Bronchial epithelial cell (primary cell): ENCODE data around the gene GPR137. TPM values are rescaled to one million over a fixed set of nuclear protein-coding genes. Genes with fewer than 3 reads are reported as not detected.
"Not testable (repeated sequence)": the region's sequence is repeated elsewhere in the genome, so short reads cannot be mapped to it uniquely, and the experiment has no call there.

Experiments
- DNase-seq: peaks from one replicate; pipeline ENCODE4 v3.0.0-alpha.2; 2010; ENCODE audit warnings: low read depth
- FAIRE-seq: peaks from 2 replicates; lab custom pipeline; 2011; peaks lifted over from hg19 to GRCh38; lab: Jason Lieb, UNC
- H3K27me3 ChIP-seq: 2 replicates; pipeline ENCODE4 v1.5.1; 2011; ENCODE audit warnings: low read length; ENCODE audit not compliant: control insufficient read depth, insufficient read depth
- H3K36me3 ChIP-seq: 2 replicates; pipeline ENCODE4 v1.5.1; 2011; ENCODE audit warnings: low read length; ENCODE audit not compliant: control insufficient read depth, insufficient read depth
- H3K4me3 ChIP-seq: 2 replicates; pipeline ENCODE4 v1.5.1; 2011; ENCODE audit warnings: mild to moderate bottlenecking, low read depth, low read length, control low read depth
- total RNA-seq: library from RNA; depleted of rRNA; stranded (reverse); fragments of >200 nt; gene quantifications from 2 replicates; pipeline ENCODE4 v1.2.1, GENCODE V29; 2014
- TF ChIP-seq, protein P1 (sequence below): IDR thresholded peaks from 2 replicates; pipeline ENCODE4 v1.5.1; 2011; ENCODE audit warnings: mild to moderate bottlenecking, moderate library complexity, low read length, control low read depth, inconsistent platforms; ENCODE audit not compliant: insufficient read depth, severe bottlenecking

Gene GPR137
- total RNA-seq, 1 donor from 2014 or later, result 2.9 TPM

DNA sequence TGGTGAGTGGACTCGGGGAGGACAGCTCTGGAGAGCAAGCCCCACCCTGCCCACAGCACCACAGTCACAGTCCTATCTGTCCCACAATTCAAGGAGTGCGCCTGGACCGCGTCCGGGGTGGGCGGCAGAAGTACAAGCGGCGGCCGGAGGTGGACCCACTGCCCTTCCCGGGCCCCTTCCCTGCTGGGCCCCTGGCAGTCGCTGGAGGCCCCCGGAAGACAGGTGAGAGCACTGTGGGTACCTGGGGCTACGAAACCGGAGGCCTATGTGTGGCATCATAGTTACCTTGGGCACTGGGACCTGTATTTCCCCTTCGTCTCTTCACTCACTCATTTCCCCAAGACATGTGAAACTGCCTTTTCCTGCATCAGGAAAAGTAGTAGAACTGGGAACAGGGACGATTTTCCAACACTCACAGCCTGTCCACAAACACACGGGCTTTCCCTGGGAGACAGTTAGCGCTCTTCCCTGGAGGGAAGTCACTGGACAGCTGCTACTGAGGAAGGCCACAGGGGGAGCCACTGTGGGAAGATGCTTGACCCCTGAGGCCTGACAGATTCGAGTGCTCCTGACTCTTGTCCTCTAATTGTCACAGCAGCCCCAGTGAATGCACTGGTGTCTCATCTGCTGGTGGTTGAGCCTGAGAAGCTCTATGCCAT lies 28.6 kb downstream of the GPR137 start:
- H3K36me3 ChIP-seq, result peaks cover 10% of the 10 kb centered on the region
- no peak overlapping the region for H3K4me3 ChIP-seq
- DNase-seq, result no peak
- no peak for FAIRE-seq
- no peaks in the 10 kb centered on the region for H3K27me3 ChIP-seq
- TF ChIP-seq, protein P1, sequence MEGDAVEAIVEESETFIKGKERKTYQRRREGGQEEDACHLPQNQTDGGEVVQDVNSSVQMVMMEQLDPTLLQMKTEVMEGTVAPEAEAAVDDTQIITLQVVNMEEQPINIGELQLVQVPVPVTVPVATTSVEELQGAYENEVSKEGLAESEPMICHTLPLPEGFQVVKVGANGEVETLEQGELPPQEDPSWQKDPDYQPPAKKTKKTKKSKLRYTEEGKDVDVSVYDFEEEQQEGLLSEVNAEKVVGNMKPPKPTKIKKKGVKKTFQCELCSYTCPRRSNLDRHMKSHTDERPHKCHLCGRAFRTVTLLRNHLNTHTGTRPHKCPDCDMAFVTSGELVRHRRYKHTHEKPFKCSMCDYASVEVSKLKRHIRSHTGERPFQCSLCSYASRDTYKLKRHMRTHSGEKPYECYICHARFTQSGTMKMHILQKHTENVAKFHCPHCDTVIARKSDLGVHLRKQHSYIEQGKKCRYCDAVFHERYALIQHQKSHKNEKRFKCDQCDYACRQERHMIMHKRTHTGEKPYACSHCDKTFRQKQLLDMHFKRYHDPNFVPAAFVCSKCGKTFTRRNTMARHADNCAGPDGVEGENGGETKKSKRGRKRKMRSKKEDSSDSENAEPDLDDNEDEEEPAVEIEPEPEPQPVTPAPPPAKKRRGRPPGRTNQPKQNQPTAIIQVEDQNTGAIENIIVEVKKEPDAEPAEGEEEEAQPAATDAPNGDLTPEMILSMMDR, result peak; percentile 20

DNA sequence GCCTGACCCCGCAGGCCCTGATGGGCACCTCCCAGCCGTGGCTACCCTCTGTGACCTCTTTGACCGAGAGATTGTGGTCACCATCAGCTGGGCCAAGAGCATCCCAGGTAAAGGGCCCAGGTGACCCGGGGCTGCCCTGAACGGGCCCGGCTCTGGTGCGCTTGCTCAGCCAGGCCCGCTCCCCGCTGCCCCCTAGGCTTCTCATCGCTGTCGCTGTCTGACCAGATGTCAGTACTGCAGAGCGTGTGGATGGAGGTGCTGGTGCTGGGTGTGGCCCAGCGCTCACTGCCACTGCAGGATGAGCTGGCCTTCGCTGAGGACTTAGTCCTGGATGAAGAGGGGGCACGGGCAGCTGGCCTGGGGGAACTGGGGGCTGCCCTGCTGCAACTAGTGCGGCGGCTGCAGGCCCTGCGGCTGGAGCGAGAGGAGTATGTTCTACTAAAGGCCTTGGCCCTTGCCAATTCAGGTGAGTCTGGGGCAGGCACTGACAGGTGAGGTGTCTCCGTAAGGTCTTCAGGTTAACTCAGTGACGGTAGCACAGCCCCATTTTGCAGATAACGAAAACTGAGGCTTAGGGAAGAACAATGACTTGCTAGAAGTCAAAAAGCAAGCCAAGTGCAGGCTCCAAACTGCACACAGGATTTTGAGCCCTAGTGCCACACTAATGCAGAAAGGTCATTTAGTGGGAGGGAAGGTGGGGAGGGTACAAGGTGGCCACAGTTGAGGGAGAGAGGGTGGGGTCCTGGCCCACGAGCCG lies 29.3 kb downstream of the GPR137 start:
- TF ChIP-seq, protein P1, result no peak
- FAIRE-seq (no peak), DNase-seq (no peak)

DNA sequence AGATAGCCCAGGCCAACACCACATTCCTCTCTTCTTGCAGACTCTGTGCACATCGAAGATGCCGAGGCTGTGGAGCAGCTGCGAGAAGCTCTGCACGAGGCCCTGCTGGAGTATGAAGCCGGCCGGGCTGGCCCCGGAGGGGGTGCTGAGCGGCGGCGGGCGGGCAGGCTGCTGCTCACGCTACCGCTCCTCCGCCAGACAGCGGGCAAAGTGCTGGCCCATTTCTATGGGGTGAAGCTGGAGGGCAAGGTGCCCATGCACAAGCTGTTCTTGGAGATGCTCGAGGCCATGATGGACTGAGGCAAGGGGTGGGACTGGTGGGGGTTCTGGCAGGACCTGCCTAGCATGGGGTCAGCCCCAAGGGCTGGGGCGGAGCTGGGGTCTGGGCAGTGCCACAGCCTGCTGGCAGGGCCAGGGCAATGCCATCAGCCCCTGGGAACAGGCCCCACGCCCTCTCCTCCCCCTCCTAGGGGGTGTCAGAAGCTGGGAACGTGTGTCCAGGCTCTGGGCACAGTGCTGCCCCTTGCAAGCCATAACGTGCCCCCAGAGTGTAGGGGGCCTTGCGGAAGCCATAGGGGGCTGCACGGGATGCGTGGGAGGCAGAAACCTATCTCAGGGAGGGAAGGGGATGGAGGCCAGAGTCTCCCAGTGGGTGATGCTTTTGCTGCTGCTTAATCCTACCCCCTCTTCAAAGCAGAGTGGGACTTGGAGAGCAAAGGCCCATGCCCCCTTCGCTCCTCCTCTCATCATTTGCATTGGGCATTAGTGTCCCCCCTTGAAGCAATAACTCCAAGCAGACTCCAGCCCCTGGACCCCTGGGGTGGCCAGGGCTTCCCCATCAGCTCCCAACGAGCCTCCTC lies 30.2 kb downstream of the GPR137 start:
- DNase-seq, H3K4me3 ChIP-seq, FAIRE-seq, H3K27me3 ChIP-seq: not testable (repeated sequence)
- peaks cover 16% of the 10 kb centered on the region for H3K36me3 ChIP-seq

More for the DNA sequence above, 29.3 kb downstream of the GPR137 start:
- H3K36me3 ChIP-seq, result peaks cover 14% of the 10 kb centered on the region
- H3K4me3 ChIP-seq, result no peak overlapping the region
- no peaks in the 10 kb centered on the region for H3K27me3 ChIP-seq

DNA sequence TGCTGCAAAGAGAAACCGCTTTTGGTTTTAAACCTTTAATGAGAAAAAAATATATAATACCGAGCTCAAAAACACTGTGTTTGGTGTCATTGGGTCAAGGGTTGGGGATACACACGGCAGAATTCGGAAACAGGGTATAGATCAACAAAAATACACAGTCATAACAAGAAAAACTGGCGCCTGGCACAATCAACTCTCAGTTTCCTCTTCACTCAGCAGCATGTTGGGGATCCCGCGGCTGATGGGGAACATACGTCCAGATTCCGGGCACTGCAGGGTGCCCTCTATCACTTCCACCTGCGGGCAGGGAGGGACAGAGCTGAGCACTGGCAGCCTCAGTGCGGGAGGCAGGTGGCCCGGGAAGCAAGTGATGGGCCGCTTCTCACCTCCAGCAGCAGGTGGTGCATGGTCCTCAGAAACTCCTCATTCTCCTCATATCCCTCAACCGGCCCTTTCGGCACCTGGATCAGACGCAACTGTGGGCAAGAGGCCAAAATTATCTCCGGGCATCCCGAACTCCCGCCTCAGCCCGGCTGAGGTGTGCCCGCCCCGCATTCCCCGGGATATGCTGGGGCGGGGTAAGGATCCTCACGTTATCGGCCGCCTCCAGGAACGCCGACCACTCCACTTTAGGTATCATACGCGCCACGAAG lies 31.1 kb downstream of the GPR137 start:
- Histone ChIP-seq H3K4me3 (peak overlapping the region; percentile 76), H3K27me3 (no peaks in the 10 kb centered on the region), H3K36me3 (peaks cover 19% of the 10 kb centered on the region)
- FAIRE-seq, result no peak
- peak; percentile 58 for DNase-seq
- TF ChIP-seq, protein P1, result peak; percentile 60

DNA sequence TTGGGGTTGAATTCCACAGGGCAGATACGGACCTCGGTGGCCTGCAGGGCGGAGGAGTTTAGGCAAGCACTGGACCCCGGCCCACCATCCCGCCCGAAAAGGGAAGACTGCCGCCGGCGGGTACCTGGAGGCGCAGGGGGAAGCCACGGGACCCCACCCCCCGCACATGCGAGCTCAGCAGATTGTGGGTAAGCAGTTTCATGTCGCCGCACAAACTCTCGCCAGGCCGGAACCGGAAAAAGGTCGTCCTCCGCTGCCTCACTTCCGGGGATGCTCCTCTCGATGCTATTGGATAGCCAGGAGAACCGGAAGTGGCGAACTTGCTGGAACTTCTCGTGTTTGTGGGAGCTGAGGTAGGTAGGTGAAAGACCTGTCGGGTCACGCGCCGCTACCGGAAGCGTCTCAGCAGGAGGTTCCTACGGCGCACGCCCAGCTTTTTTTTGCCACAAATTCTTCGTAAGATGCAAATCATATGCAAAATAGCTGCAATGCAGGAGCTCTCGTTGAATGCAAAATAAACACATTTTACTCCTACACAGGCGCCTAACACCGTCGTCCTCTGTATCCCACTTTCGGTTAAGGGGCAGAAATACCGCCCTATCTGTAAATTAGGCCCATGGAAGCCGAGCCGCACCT lies 31.8 kb downstream of the GPR137 start, which contains the start of gene TRMT112:
Gene TRMT112 (minus strand): TSS at position 235 of the 636 bp plus-strand sequence. CDS start 33 bp downstream, at position 202.
- H3K36me3 ChIP-seq, result peaks cover 23% of the 10 kb centered on the region
- TF ChIP-seq, protein P1, result no peak
- peak; percentile 98 for FAIRE-seq
- no peaks in the 10 kb centered on the region for H3K27me3 ChIP-seq
- H3K4me3 ChIP-seq, result peak within 1 kb of the TSS; percentile 76
- DNase-seq, result peak; percentile 98
